Stimulated activated naive CD8-positive, alpha-beta T cell treated with anti-CD3 and anti-CD28 coated beads, Interleukin-15, amount 100 ng/mL, for 72 hours (primary cell): ENCODE results near the gene DMRTA2.
"Not testable (repeated sequence)": the region's sequence is repeated elsewhere in the genome, so short reads cannot be mapped to it uniquely, and the experiment has no call there.

ENCODE experiments used
- ATAC-seq: fragments of 150-1000 bp; cut with Tn5 transposase; 2 replicates; pipeline ENCODE4 v1.10.0; 2021; ENCODE audit warnings: mild to moderate bottlenecking, moderate library complexity
- DNase-seq, 2 donors: peaks; one replicate each; pipeline ENCODE4 v3.0.0; 2021 to 2022
- H3K27ac Mint-ChIP-seq, 2 donors: one replicate each; pipeline ENCODE4 v1.8.0; 2022; ENCODE audit warnings: mild to moderate bottlenecking in 2 of 2, mixed read lengths in 2 of 2, moderate library complexity in 2 of 2
- H3K27me3 Mint-ChIP-seq: one replicate; pipeline ENCODE4 v1.8.0; 2022; ENCODE audit warnings: mixed read lengths
- H3K4me1 Mint-ChIP-seq: one replicate; pipeline ENCODE4 v1.8.0; 2022; ENCODE audit warnings: mild to moderate bottlenecking, mixed read lengths
- H3K4me3 Mint-ChIP-seq, 2 donors: one replicate each; pipeline ENCODE4 v1.8.0; 2022; ENCODE audit warnings: mild to moderate bottlenecking in 2 of 2, mixed read lengths in 2 of 2, moderate library complexity in 1 of 2
- H3K9me3 Mint-ChIP-seq, 2 donors: one replicate each; pipeline ENCODE4 v1.8.0; 2022; ENCODE audit warnings: mixed read lengths in 2 of 2

Gene DMRTA2

GRCh38 chr1:50417946-50418599 lies 5.2 kb downstream of the DMRTA2 start:
- Mint-ChIP-seq H3K27me3 (peaks cover 95% of the 10 kb centered on the region), H3K4me1 (peaks cover 61% of the 10 kb centered on the region), H3K4me3 (peak overlapping the region; percentile 30 to 48), H3K27ac (no peak overlapping the region), H3K9me3 (no peaks in the 10 kb centered on the region)
- DNase-seq (no peak), ATAC-seq (no peak)

- Mint-ChIP-seq H3K9me3 (no peaks in the 10 kb centered on the region), H3K4me3 (no peak overlapping the region), H3K27me3 (peaks cover 95% of the 10 kb centered on the region), H3K27ac (peak overlapping the region in 1 of 2 donors; percentile 30), H3K4me1 (peaks cover 56% of the 10 kb centered on the region)
- no peak for ATAC-seq
- DNase-seq = no peak
These were observed 5.7 kb downstream of the DMRTA2 start for GRCh38 chr1:50417507-50417906.

GRCh38 chr1:50416553-50417453 lies 6.4 kb downstream of the DMRTA2 start:
- H3K27me3 Mint-ChIP-seq = peaks cover 91% of the 10 kb centered on the region
- no peaks in the 10 kb centered on the region for H3K9me3 Mint-ChIP-seq
- H3K27ac Mint-ChIP-seq = no peak overlapping the region
- H3K4me1 Mint-ChIP-seq = peaks cover 49% of the 10 kb centered on the region
- H3K4me3 Mint-ChIP-seq = peak overlapping the region; percentile 14 to 47
- DNase-seq (no peak), ATAC-seq (no peak)

GRCh38 chr1:50416150-50416527 lies 7.1 kb downstream of the DMRTA2 start:
- Mint-ChIP-seq H3K4me3 (peak overlapping the region in 1 of 2 donors; percentile 47), H3K27me3 (peaks cover 88% of the 10 kb centered on the region), H3K27ac (no peak overlapping the region), H3K4me1 (peaks cover 43% of the 10 kb centered on the region), H3K9me3 (no peaks in the 10 kb centered on the region)
- ATAC-seq (no peak), DNase-seq (no peak)

- DNase-seq = no peak
- Mint-ChIP-seq H3K27me3 (peaks cover 88% of the 10 kb centered on the region), H3K4me1 (peaks cover 41% of the 10 kb centered on the region), H3K4me3 (no peak overlapping the region), H3K27ac (no peak overlapping the region), H3K9me3 (no peaks in the 10 kb centered on the region)
- ATAC-seq = peak; percentile 29
These were observed 7.8 kb downstream of the DMRTA2 start for GRCh38 chr1:50415235-50416149.

- ATAC-seq = peak; percentile 24
- peaks cover 88% of the 10 kb centered on the region for H3K27me3 Mint-ChIP-seq
These were observed 8.4 kb downstream of the DMRTA2 start for GRCh38 chr1:50414853-50415234.

GRCh38 chr1:50412813-50413476 lies 10.3 kb downstream of the DMRTA2 start:
- H3K4me3 Mint-ChIP-seq = no peak overlapping the region
- DNase-seq (no peak), ATAC-seq (no peak)
- H3K9me3 Mint-ChIP-seq = no peaks in the 10 kb centered on the region
- H3K27me3 Mint-ChIP-seq = peaks cover 77% of the 10 kb centered on the region
- peaks cover 23% of the 10 kb centered on the region for H3K4me1 Mint-ChIP-seq
- no peak overlapping the region for H3K27ac Mint-ChIP-seq

More at GRCh38 chr1:50414853-50415234, 8.4 kb downstream of the DMRTA2 start:
- DNase-seq = no peak
- no peaks in the 10 kb centered on the region for H3K9me3 Mint-ChIP-seq
- H3K4me3 Mint-ChIP-seq = no peak overlapping the region
- no peak overlapping the region for H3K27ac Mint-ChIP-seq
- peaks cover 35% of the 10 kb centered on the region for H3K4me1 Mint-ChIP-seq

GRCh38 chr1:50405814-50406213 lies 17.4 kb downstream of the DMRTA2 start:
- ATAC-seq (no peak), DNase-seq (no peak)
- Mint-ChIP-seq H3K27me3 (peaks cover 52% of the 10 kb centered on the region), H3K27ac (no peak overlapping the region), H3K4me3 (no peak overlapping the region), H3K9me3 (no peaks in the 10 kb centered on the region), H3K4me1 (no peaks in the 10 kb centered on the region)

- DNase-seq = no peak
- Mint-ChIP-seq H3K4me1 (no peaks in the 10 kb centered on the region), H3K9me3 (peaks cover 0 to 4% of the 10 kb centered on the region in 2 donors), H3K27ac (no peak overlapping the region), H3K4me3 (no peak overlapping the region), H3K27me3 (peaks cover 41% of the 10 kb centered on the region)
- ATAC-seq = no peak
These were observed 29.6 kb downstream of the DMRTA2 start for GRCh38 chr1:50393522-50394120.

GRCh38 chr1:50381551-50381950 lies 41.7 kb downstream of the DMRTA2 start:
- H3K4me1 Mint-ChIP-seq, H3K9me3 Mint-ChIP-seq, H3K4me3 Mint-ChIP-seq, H3K27ac Mint-ChIP-seq, ATAC-seq, DNase-seq: not testable (repeated sequence)
- peaks cover 35% of the 10 kb centered on the region for H3K27me3 Mint-ChIP-seq

GRCh38 chr1:50378770-50379169 lies 44.5 kb downstream of the DMRTA2 start:
- ATAC-seq = no peak
- no peak overlapping the region for H3K4me3 Mint-ChIP-seq
- peaks cover 0 to 7% of the 10 kb centered on the region in 2 donors for H3K9me3 Mint-ChIP-seq
- peaks cover 27% of the 10 kb centered on the region for H3K27me3 Mint-ChIP-seq
- no peak overlapping the region for H3K27ac Mint-ChIP-seq
- DNase-seq = no peak
- no peaks in the 10 kb centered on the region for H3K4me1 Mint-ChIP-seq

GRCh38 chr1:50373532-50373931 lies 49.7 kb downstream of the DMRTA2 start:
- no peak for ATAC-seq
- Mint-ChIP-seq H3K4me3 (no peak overlapping the region), H3K27ac (no peak overlapping the region), H3K27me3 (peaks cover 48% of the 10 kb centered on the region), H3K9me3 (no peaks in the 10 kb centered on the region), H3K4me1 (no peaks in the 10 kb centered on the region)
- DNase-seq = no peak

- Mint-ChIP-seq H3K27me3 (peaks cover 44% of the 10 kb centered on the region), H3K4me1 (no peaks in the 10 kb centered on the region), H3K27ac (peak overlapping the region in 1 of 2 donors; percentile 2), H3K4me3 (no peak overlapping the region), H3K9me3 (no peaks in the 10 kb centered on the region)
- ATAC-seq = no peak
- DNase-seq = no peak
These were observed 51.5 kb downstream of the DMRTA2 start for GRCh38 chr1:50371749-50372148.

GRCh38 chr1:50369830-50370229 lies 53.4 kb downstream of the DMRTA2 start:
- Mint-ChIP-seq H3K9me3 (no peaks in the 10 kb centered on the region), H3K27me3 (peaks cover 50% of the 10 kb centered on the region), H3K27ac (no peak overlapping the region), H3K4me3 (no peak overlapping the region), H3K4me1 (no peaks in the 10 kb centered on the region)
- ATAC-seq (no peak), DNase-seq (no peak)
